Aorta (tissue), 5 donors: ENCODE results near the gene CTU2. TPM values are rescaled to one million over a fixed set of nuclear protein-coding genes. Genes with fewer than 3 reads are reported as not detected.
A peak's percentile ranks its signal among the peaks of the same experiment; 100 is the strongest.

Experiments
- ATAC-seq: fragments of 200-7000 bp; cut with Tn5 transposase; one replicate; pipeline ENCODE4 v1.9.1; 2022; ENCODE audit warnings: moderate library complexity; ENCODE audit not compliant: low FRiP score
- DNase-seq, 2 donors: peaks; one replicate each; pipeline ENCODE4 v3.0.0-alpha.2; 2020
- H3K27ac ChIP-seq, 2 donors: one replicate each; pipeline ENCODE4 v1.5.1; 2013; ENCODE audit warnings: low read length in 2 of 2, mild to moderate bottlenecking in 2 of 2, moderate library complexity in 2 of 2, control low read depth in 1 of 2, inconsistent platforms in 1 of 2, low read depth in 1 of 2
- H3K27me3 ChIP-seq, 2 donors: one replicate each; pipeline ENCODE4 v1.6.1; 2013; ENCODE audit warnings: control low read depth in 1 of 2, low read length in 1 of 2, mild to moderate bottlenecking in 1 of 2, moderate library complexity in 1 of 2; ENCODE audit not compliant: insufficient read depth in 2 of 2, control insufficient read depth in 1 of 2
- H3K36me3 ChIP-seq, 2 donors: one replicate each; pipeline ENCODE4 v1.6.1; 2013; ENCODE audit warnings: control low read depth in 1 of 2, low read length in 1 of 2, mild to moderate bottlenecking in 1 of 2; ENCODE audit not compliant: insufficient read depth in 2 of 2, control insufficient read depth in 1 of 2
- H3K4me1 ChIP-seq, 2 donors: one replicate each; pipeline ENCODE4 v1.6.1; 2013; ENCODE audit warnings: low read length in 2 of 2, control low read depth in 1 of 2, mild to moderate bottlenecking in 1 of 2, moderate library complexity in 1 of 2; ENCODE audit not compliant: insufficient read depth in 2 of 2, control insufficient read depth in 1 of 2
- H3K4me3 ChIP-seq, 2 donors: one replicate each; pipeline ENCODE4 v1.5.1; 2013; ENCODE audit warnings: low read length in 2 of 2, control low read depth in 1 of 2, mild to moderate bottlenecking in 1 of 2
- H3K9me3 ChIP-seq: one replicate; pipeline ENCODE4 v1.6.1; 2013; ENCODE audit warnings: mild to moderate bottlenecking, low read length; ENCODE audit not compliant: control insufficient read depth
- WGBS, 2 donors: extraction: QIAGEN DNeasy Blood & Tissue Kit; methylation state at CpG; one replicate each; pipeline ENCODE4 v1.1.7; 2013; 5-methylcytosine and 5-hydroxymethylcytosine counted together
- intact Hi-C, 2 donors: fragments of 100-400 bp; cut with DNase I; formaldehyde crosslinking; loops; one replicate each; pipeline versions ENCODE4 v1.14.2 to v1.15.0; 2022
- polyA plus RNA-seq, 2 donors: library from polyadenylated mRNA; stranded (reverse); fragments of 200-250 nt; gene quantifications; one replicate each; pipeline ENCODE4 v1.2.3, GENCODE V29; 2013
- total RNA-seq, 2 donors: library from RNA; stranded (reverse); fragmentation: NEBNext Ultra II Directional; extraction: Animal tissue kit (Norgen Biotek cat#: 25700); gene quantifications; one replicate each; pipeline ENCODE4 v1.2.1, GENCODE V29; 2021
- donor health status: healthy with polysubstance abuse.
- donor health status: Bipolar disorder and iron deficiency.
- donor health status: DM: no; HTN: no; CAD: no.
- donor health status: DM: no; HTN: no; CAD: no.
- donor health status: DM: yes; HTN: yes; CAD: no.

The CTU2 gene
- total and polyA plus RNA-seq, 4 donors: 4.0 to 18.4 (median 16.4) TPM

DNA sequence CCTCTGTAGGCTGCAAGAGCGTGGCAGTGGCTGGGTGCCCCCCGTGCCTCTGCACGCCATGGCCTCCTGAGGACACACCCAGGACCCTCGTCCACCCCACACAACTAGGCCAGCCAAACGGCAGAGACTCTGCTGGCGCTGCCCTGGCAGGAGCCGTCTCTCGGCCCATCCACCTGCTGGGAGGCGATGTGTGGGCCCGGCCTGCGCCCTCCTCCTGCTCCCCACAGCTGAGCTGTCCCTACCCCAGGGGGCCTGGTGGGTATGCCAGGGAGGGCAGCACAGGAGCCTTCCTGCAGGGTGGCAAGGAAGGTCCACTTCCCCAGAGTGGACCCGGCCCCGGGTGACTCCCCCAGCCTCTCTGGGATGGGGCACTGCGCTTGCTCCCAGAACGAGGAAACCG, 7.1 kb upstream of the CTU2 start:
- Histone ChIP-seq H3K4me3 (no peak overlapping the region), H3K36me3 (no peaks in the 10 kb centered on the region), H3K9me3 (no peaks in the 10 kb centered on the region), H3K27me3 (no peaks in the 10 kb centered on the region), H3K27ac (no peak overlapping the region), H3K4me1 (no peaks in the 10 kb centered on the region)
- ATAC-seq (no peak), DNase-seq (no peak)
- WGBS, 2 donors: 93 to 97% methylated on average over 16 of the region's 16 CpGs
- intact Hi-C loops: no loop called here

GRCh38 chr16:88700322-88700635, 6.0 kb upstream of the CTU2 start:
- 84 to 88% methylated on average over 14 of the region's 14 CpGs for WGBS, 2 donors
- Histone ChIP-seq H3K36me3 (no peaks in the 10 kb centered on the region), H3K27ac (no peak overlapping the region), H3K4me1 (peaks cover 0 to 4% of the 10 kb centered on the region in 2 donors), H3K9me3 (no peaks in the 10 kb centered on the region), H3K4me3 (no peak overlapping the region), H3K27me3 (no peaks in the 10 kb centered on the region)
- DNase-seq (no peak), ATAC-seq (no peak)
- intact Hi-C loops: no loop called here

GRCh38 chr16:88700636-88701482, 5.4 kb upstream of the CTU2 start:
- Histone ChIP-seq H3K27ac (no peak overlapping the region), H3K4me1 (peaks cover 0 to 4% of the 10 kb centered on the region in 2 donors), H3K27me3 (no peaks in the 10 kb centered on the region), H3K9me3 (no peaks in the 10 kb centered on the region), H3K36me3 (no peaks in the 10 kb centered on the region), H3K4me3 (no peak overlapping the region)
- DNase-seq (peak; percentile 93 to 97), ATAC-seq (peak; percentile 78)
- intact Hi-C loops: no loop called here
- WGBS, 2 donors: 74 to 79% methylated on average over 40 to 42 of the region's 42 CpGs

GRCh38 chr16:88701581-88702370, 4.5 kb upstream of the CTU2 start:
- no peaks in the 10 kb centered on the region for H3K36me3 ChIP-seq
- no peak overlapping the region for H3K4me3 ChIP-seq
- intact Hi-C loops: no loop called here
- DNase-seq (no peak), ATAC-seq (no peak)
- H3K9me3 ChIP-seq: no peaks in the 10 kb centered on the region
- 86% methylated on average over 29 to 30 of the region's 30 CpGs for WGBS, 2 donors
- H3K27me3 ChIP-seq: no peaks in the 10 kb centered on the region
- peaks cover 0 to 4% of the 10 kb centered on the region in 2 donors for H3K4me1 ChIP-seq
- no peak overlapping the region for H3K27ac ChIP-seq

DNA sequence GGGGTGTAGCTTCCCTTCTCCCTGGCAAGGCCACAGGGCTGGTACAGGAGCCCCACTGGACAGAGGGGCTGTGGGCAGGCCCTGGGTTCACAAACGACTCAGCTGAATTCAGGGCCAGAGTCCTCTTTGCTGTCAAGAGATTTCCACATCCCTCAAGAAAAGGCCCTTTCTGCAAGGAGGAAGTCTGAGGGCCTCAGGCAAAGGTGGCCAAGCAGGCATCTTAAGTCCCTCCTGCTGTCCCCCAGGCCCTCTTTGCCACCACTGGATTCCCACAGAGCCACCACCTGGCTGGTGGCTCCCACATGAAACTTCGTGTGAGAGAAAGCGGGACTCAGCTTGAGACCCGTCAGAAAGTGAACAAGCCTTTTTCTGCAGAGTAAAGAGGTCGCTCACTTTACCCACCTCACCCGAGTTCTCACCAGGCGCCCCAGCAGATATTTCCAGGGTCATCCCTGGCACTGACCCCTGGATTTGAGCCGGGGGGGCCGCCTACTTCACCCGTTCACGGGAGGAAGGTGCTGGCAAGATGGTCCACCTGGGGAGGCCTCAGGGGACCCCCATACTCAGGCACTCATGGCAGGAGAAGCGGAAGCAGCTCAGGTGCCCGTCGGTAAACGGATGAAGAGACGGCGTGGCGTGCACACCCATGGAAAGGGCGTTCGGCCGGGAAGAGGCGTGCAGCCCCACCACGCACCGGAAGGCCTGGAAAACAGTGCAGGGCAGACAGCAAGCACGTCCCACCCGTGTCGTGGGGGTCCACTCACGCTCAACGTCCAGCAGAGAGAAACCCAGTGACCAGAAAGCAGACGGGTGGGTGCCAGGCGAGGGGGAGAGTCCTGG, 3.7 kb upstream of the CTU2 start:
- Histone ChIP-seq H3K36me3 (no peaks in the 10 kb centered on the region), H3K9me3 (no peaks in the 10 kb centered on the region), H3K27ac (no peak overlapping the region), H3K4me3 (no peak overlapping the region), H3K4me1 (peaks cover 0 to 4% of the 10 kb centered on the region in 2 donors), H3K27me3 (no peaks in the 10 kb centered on the region)
- ATAC-seq (no peak), DNase-seq (no peak)
- intact Hi-C loops: no loop called here
- WGBS, 2 donors: 84% methylated on average over 31 of the region's 31 CpGs

- Histone ChIP-seq H3K9me3 (no peaks in the 10 kb centered on the region), H3K36me3 (no peaks in the 10 kb centered on the region), H3K4me1 (peaks cover 0 to 4% of the 10 kb centered on the region in 2 donors), H3K27me3 (no peaks in the 10 kb centered on the region), H3K4me3 (no peak overlapping the region), H3K27ac (no peak overlapping the region)
- DNase-seq (peak in 1 of 2 donors; percentile 81), ATAC-seq (no peak)
- 80 to 81% methylated on average over 26 of the region's 26 CpGs for WGBS, 2 donors
- intact Hi-C loops: no loop called here
These were observed 2.6 kb upstream of the CTU2 start for GRCh38 chr16:88703486-88704309.

DNA sequence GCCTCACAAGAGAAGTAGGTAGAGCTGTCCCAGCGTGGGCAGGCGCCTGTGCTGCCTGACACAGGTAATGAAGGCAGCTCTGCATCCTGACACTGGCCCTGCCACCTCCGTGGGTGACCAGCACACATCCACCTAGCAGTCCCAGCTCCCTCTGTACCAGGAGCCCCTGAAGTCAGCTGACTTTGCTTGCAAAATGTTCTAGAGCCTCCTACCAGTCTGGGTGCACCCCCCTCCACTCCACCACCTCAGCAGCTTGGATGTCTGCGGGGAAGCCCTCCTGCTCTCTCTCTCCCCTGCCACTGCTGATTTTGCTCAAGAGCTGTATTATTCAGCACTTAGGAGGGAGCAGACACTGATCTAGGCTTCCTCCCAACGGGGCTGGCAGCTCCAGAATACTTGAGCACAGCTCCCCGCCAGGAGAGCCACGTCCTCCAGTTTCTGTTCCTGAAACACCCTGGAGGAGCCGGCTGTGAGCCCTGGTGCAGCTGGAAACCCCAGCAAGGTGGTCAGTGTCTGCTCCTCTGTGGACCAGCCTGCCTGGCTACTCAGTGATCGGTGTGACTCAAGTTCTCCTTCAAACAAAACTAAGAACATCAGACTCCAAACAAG, 1.1 kb upstream of the CTU2 start:
- Histone ChIP-seq H3K9me3 (no peaks in the 10 kb centered on the region), H3K27ac (no peak overlapping the region), H3K4me1 (peaks cover 0 to 4% of the 10 kb centered on the region in 2 donors), H3K36me3 (no peaks in the 10 kb centered on the region), H3K27me3 (no peaks in the 10 kb centered on the region), H3K4me3 (peak overlapping the region; percentile 65 to 87)
- no peak for ATAC-seq
- WGBS, 2 donors: 27 to 30% methylated on average over 9 of the region's 9 CpGs
- DNase-seq: peak in 1 of 2 donors; percentile 81
- intact Hi-C loops: loop anchor here (5.0 kb wide), 2 partner anchors 43 to 133 kb away; partner anchors contain the start of genes MVD (in 1 of the 2) and ZC3H18 (in 1 of the 2)
